H1 (cell line): ENCODE measurements around the gene UBN1. TPM values are rescaled to one million over a fixed set of nuclear protein-coding genes. Genes with fewer than 3 reads are reported as not detected.

Experiments used
- CTCF ChIA-PET: fragments of 300-600 bp; sonication (Branson Sonifier 250); formaldehyde crosslinking; loops from one replicate; lab custom pipeline; 2021; ENCODE audit not compliant: partially characterized antibody; lab: Charles Lee
- POLR2A ChIA-PET: fragments of 300-600 bp; sonication (Branson Sonifier 250); formaldehyde crosslinking; loops from one replicate; lab custom pipeline; 2021; ENCODE audit warnings: inconsistent platforms; ENCODE audit not compliant: partially characterized antibody; lab: Charles Lee
- DNase-seq, 2 experiments: peaks; one replicate each; pipeline versions ENCODE4 v3.0.0 to v3.0.0-alpha.2; 2010 to 2022; ENCODE audit warnings: low spot score in 2 of 2, low read depth in 1 of 2, mixed read lengths in 1 of 2
- FAIRE-seq: peaks from 2 replicates; lab custom pipeline; 2011; peaks lifted over from hg19 to GRCh38; lab: Jason Lieb, UNC
- H2AFZ ChIP-seq: 2 replicates; pipeline ENCODE4 v1.8.1; 2012; ENCODE audit warnings: low read length, inconsistent platforms
- H2AK5ac ChIP-seq: 2 replicates; pipeline ENCODE4 v1.6.1; 2013; ENCODE audit warnings: low read depth, low read length
- H2BK120ac ChIP-seq: replicated peaks from 2 replicates; pipeline ENCODE3; 2013; ENCODE audit warnings: low read depth, low read length, inconsistent platforms
- H2BK12ac ChIP-seq: 2 replicates; pipeline ENCODE4 v1.6.1; 2013; ENCODE audit warnings: low read depth, low read length
- H2BK15ac ChIP-seq: 2 replicates; pipeline ENCODE4 v1.6.1; 2013; ENCODE audit warnings: low read length
- H2BK20ac ChIP-seq: 2 replicates; pipeline ENCODE4 v1.6.1; 2013; ENCODE audit warnings: low read length
- H2BK5ac ChIP-seq: 2 replicates; pipeline ENCODE4 v1.6.1; 2013; ENCODE audit warnings: low read depth, low read length
- H3K14ac ChIP-seq: 2 replicates; pipeline ENCODE4 v1.6.1; 2013; ENCODE audit warnings: inconsistent platforms; ENCODE audit not compliant: insufficient read length
- H3K18ac ChIP-seq: 2 replicates; pipeline ENCODE4 v1.6.1; 2013; ENCODE audit warnings: low read length; ENCODE audit errors: extremely low read depth
- H3K23ac ChIP-seq: 2 replicates; pipeline ENCODE4 v1.6.1; 2013; ENCODE audit warnings: inconsistent platforms; ENCODE audit not compliant: insufficient read length
- H3K23me2 ChIP-seq: 2 replicates; pipeline ENCODE4 v1.6.1; 2013; ENCODE audit warnings: low read depth, low read length
- H3K27ac ChIP-seq: 2 replicates; pipeline ENCODE4 v1.6.1; 2011; ENCODE audit warnings: low read depth, low read length, inconsistent platforms
- H3K27me3 ChIP-seq, 4 experiments: replicated peaks in 1 of 4; 1 replicate in 1 of 4; 2 replicates in 3 of 4; pipeline versions ENCODE4 v1.6.1 to v1.8.1; 2011 to 2013; ENCODE audit warnings: low read length in 3 of 4, mild to moderate bottlenecking in 3 of 4, inconsistent platforms in 2 of 4, mixed read lengths in 2 of 4, moderate library complexity in 1 of 4; ENCODE audit not compliant: control insufficient read depth in 3 of 4, insufficient read depth in 3 of 4; ENCODE audit errors: extremely low read depth in 1 of 4
- H3K36me3 ChIP-seq, 4 experiments: 2 replicates each; pipeline versions ENCODE4 v1.6.1 to v1.8.1; 2011 to 2013; ENCODE audit warnings: mild to moderate bottlenecking in 4 of 4, low read length in 3 of 4, moderate library complexity in 2 of 4, control low read depth in 1 of 4, inconsistent platforms in 1 of 4; ENCODE audit not compliant: insufficient read depth in 4 of 4, control insufficient read depth in 2 of 4
- H3K4ac ChIP-seq: replicated peaks from 2 replicates; pipeline ENCODE3; 2013; ENCODE audit warnings: low read length, low read depth, mixed read lengths, inconsistent platforms; ENCODE audit not compliant: insufficient read length
- H3K4me1 ChIP-seq, 4 experiments: replicated peaks in 1 of 4; 1 replicate in 1 of 4; 2 replicates in 3 of 4; pipeline versions ENCODE4 v1.6.1 to v1.8.1; 2011 to 2013; ENCODE audit warnings: low read length in 3 of 4, inconsistent platforms in 2 of 4, mixed read lengths in 1 of 4; ENCODE audit not compliant: insufficient read depth in 4 of 4, control insufficient read depth in 3 of 4
- H3K4me2 ChIP-seq, 2 experiments: 2 replicates each; pipeline versions ENCODE4 v1.6.1 to v1.8.1; 2011 to 2013; ENCODE audit warnings: low read depth in 2 of 2, low read length in 2 of 2, control low read depth in 1 of 2, inconsistent platforms in 1 of 2, mild to moderate bottlenecking in 1 of 2; ENCODE audit not compliant: insufficient read depth in 1 of 2
- H3K4me3 ChIP-seq, 4 experiments: fragments of 200-600, 300-600 bp in 1 of 4; sonication (generic), shearing (Covaris generic), sonication (Bioruptor Twin) in 1 of 4; 2 replicates each; pipeline versions ENCODE4 v1.5.1 to v1.8.1; 2011 to 2016; ENCODE audit warnings: low read length in 4 of 4, low read depth in 3 of 4, control low read depth in 2 of 4, inconsistent platforms in 2 of 4, mild to moderate bottlenecking in 2 of 4, mixed read lengths in 1 of 4, moderate library complexity in 1 of 4; ENCODE audit not compliant: insufficient read depth in 2 of 4; ENCODE audit errors: extremely low read depth in 1 of 4
- H3K56ac ChIP-seq: replicated peaks from 2 replicates; pipeline ENCODE3; 2013; ENCODE audit warnings: low read depth, mild to moderate bottlenecking, mixed read lengths, low read length, inconsistent platforms; ENCODE audit not compliant: insufficient read length
- H3K79me1 ChIP-seq: 2 replicates; pipeline ENCODE4 v1.6.1; 2013; ENCODE audit warnings: low read depth, low read length, control low read depth
- H3K79me2 ChIP-seq, 2 experiments: 2 replicates each; pipeline versions ENCODE4 v1.6.1 to v1.8.1; 2012 to 2013; ENCODE audit warnings: low read length in 2 of 2, mild to moderate bottlenecking in 2 of 2, inconsistent platforms in 1 of 2; ENCODE audit not compliant: insufficient read depth in 2 of 2, control insufficient read depth in 1 of 2
- H3K9ac ChIP-seq, 4 experiments: replicated peaks in 1 of 4; 1 replicate in 1 of 4; 2 replicates in 3 of 4; pipeline versions ENCODE4 v1.6.1 to v1.8.1; 2011 to 2013; ENCODE audit warnings: low read depth in 3 of 4, low read length in 3 of 4, control low read depth in 2 of 4, mild to moderate bottlenecking in 2 of 4, moderate library complexity in 2 of 4, inconsistent platforms in 1 of 4; ENCODE audit errors: extremely low read depth in 1 of 4
- H3K9me3 ChIP-seq, 2 experiments: 2 replicates each; pipeline versions ENCODE4 v1.6.1 to v1.8.1; 2012 to 2013; ENCODE audit warnings: mild to moderate bottlenecking in 2 of 2, moderate library complexity in 2 of 2, control low read depth in 1 of 2, inconsistent platforms in 1 of 2, low read depth in 1 of 2, low read length in 1 of 2, mixed read lengths in 1 of 2; ENCODE audit not compliant: insufficient read depth in 2 of 2
- H4K20me1 ChIP-seq, 2 experiments: replicated peaks in 1 of 2; 2 replicates each; pipeline versions ENCODE3 to v1.8.1; 2011 to 2013; ENCODE audit warnings: inconsistent platforms in 2 of 2, low read length in 2 of 2, mild to moderate bottlenecking in 1 of 2; ENCODE audit not compliant: insufficient read depth in 2 of 2, control insufficient read depth in 1 of 2
- H4K5ac ChIP-seq: 2 replicates; pipeline ENCODE4 v1.6.1; 2013; ENCODE audit warnings: low read length, low read depth, mixed read lengths, inconsistent platforms; ENCODE audit not compliant: insufficient read length
- H4K8ac ChIP-seq: 2 replicates; pipeline ENCODE4 v1.8.0; 2013; ENCODE audit warnings: mild to moderate bottlenecking, moderate library complexity, low read length, inconsistent platforms; ENCODE audit not compliant: insufficient read depth; ENCODE audit errors: extremely low read depth
- H4K91ac ChIP-seq: replicated peaks from 2 replicates; pipeline ENCODE3; 2013; ENCODE audit warnings: low read length, mixed read lengths, inconsistent platforms; ENCODE audit not compliant: insufficient read length
- BRCA1 ChIP-seq: IDR thresholded peaks from 2 replicates; pipeline ENCODE4 v1.6.1; 2012; ENCODE audit warnings: low read depth, low read length, improper control_type of control experiment
- CBX5 ChIP-seq: fragments of 300-800, 300-1000 bp; sonication (generic); IDR thresholded peaks from 2 replicates; pipeline ENCODE4 v1.7.1; 2016; ENCODE audit warnings: antibody characterized with exemption, low read length, low read depth
- CHD2 ChIP-seq: IDR thresholded peaks from 2 replicates; pipeline ENCODE4 v1.6.1; 2012; ENCODE audit warnings: low read length, improper control_type of control experiment
- CTBP2 ChIP-seq: IDR thresholded peaks from 2 replicates; pipeline ENCODE4 v1.7.0; 2011; ENCODE audit warnings: borderline replicate concordance, mild to moderate bottlenecking, moderate library complexity, mixed read lengths, low read length; ENCODE audit not compliant: insufficient read depth, insufficient read length
- EP300 ChIP-seq, 2 experiments: IDR thresholded peaks; 1 replicate in 1 of 2; 2 replicates in 1 of 2; pipeline ENCODE4 v1.6.1; 2011 to 2012; ENCODE audit warnings: low read depth in 2 of 2, low read length in 2 of 2, mild to moderate bottlenecking in 2 of 2, borderline replicate concordance in 1 of 2, inconsistent platforms in 1 of 2, moderate library complexity in 1 of 2
- JUN ChIP-seq: IDR thresholded peaks from 2 replicates; pipeline ENCODE4 v1.6.1; 2011; ENCODE audit warnings: low read depth, mild to moderate bottlenecking, improper control_type of control experiment, low read length
- JUND ChIP-seq: IDR thresholded peaks from 2 replicates; pipeline ENCODE4 v1.6.1; 2011; ENCODE audit warnings: mild to moderate bottlenecking, improper control_type of control experiment, low read length
- KDM4A ChIP-seq: IDR thresholded peaks from one replicate; pipeline ENCODE4 v1.7.1; 2012; ENCODE audit warnings: low read depth, mild to moderate bottlenecking, moderate library complexity, low read length, inconsistent platforms; ENCODE audit not compliant: severe bottlenecking
- TBP ChIP-seq: IDR thresholded peaks from 2 replicates; pipeline ENCODE4 v1.6.1; 2011; ENCODE audit warnings: low read depth, low read length, improper control_type of control experiment
- ZNF274 ChIP-seq: IDR thresholded peaks from 2 replicates; pipeline ENCODE4 v1.7.0; 2012; ENCODE audit warnings: low read length, borderline replicate concordance; ENCODE audit errors: extremely low read depth
- WGBS, 2 experiments: shearing (Covaris generic) in 1 of 2; methylation state at CpG; one replicate each; pipeline versions ENCODE4 v1.1.6 to v1.1.7; 2013 to 2015; ENCODE audit warnings: low lambda C conversion rate in 2 of 2, mixed read lengths in 2 of 2, inconsistent platforms in 1 of 2, low coverage in 1 of 2, missing lambda C conversion rate in 1 of 2; ENCODE audit not compliant: insufficient replicate concordance in 2 of 2, insufficient coverage in 1 of 2, insufficient read length in 1 of 2; ENCODE audit errors: extremely low coverage in 1 of 2, missing lambda C conversion rate in 1 of 2; 5-methylcytosine and 5-hydroxymethylcytosine counted together
- polyA plus RNA-seq, 7 experiments: library from polyadenylated mRNA; depleted of rRNA in 3 of 7; stranded (reverse) in 5 of 7; unstranded in 2 of 7; fragments of >200 nt in 5 of 7; fragments of 200-250 nt in 2 of 7; gene quantifications; 1 replicate in 5 of 7; 2 replicates in 1 of 7; 4 replicates in 1 of 7; pipeline versions ENCODE4 v1.2.1 to v1.2.3, GENCODE V29; 2011 to 2013; ENCODE audit warnings: missing spikeins in 2 of 7, mixed read lengths in 2 of 7
- total RNA-seq: library from RNA; stranded (reverse); fragmentation: NEBNext Ultra II Directional; extraction: Animal tissue kit (Norgen Biotek cat#: 25700); gene quantifications from 2 replicates; pipeline ENCODE4 v1.2.1, GENCODE V29; 2021

UBN1 gene
- total and polyA plus RNA-seq, 2 of the 8 experiments (the other 6 are each of a cell fraction or from before 2014, with no cell fraction given), result 16.2 to 37.0 TPM

DNA sequence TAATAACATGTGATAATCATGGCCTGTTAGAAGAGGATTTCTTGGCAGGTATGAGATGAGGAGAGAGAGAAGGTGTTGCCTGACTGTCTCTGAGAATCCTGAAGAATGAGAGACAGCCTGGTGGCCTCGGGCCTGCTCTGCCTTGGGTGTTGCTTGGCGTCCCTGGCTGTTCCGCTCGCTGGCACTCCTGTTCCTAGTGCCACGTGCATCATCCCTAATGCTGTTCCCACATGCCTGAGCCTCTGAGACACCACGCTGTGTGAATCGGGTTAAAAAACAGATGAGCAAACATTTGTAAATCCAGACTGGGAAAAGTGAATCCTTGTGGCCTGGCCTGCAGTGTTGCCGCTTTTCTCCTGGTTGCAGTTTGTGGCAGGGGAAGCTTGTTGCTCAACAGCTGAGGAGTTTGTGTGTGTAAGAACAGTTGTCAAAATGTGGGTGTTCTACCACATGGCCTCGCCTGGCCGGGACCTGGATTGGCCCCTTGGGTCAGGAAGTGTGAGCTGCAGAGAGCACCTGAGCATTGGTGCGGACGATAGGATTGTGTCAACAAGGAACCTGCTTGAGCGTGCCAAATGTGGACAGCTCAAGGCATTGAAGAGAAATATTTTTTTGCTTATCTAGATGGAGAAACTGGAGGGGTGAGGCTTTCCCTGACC lies 22.0 kb downstream of the UBN1 start:
- Histone ChIP-seq H3K23me2 (no peaks in the 10 kb centered on the region), H3K9ac (0 out of 7 replicates have a peak overlapping the region, but pooled peaks of 1 of the 4 experiments have one; percentile 13), H2BK15ac (no peak overlapping the region), H3K4ac (no peak overlapping the region), H3K4me3 (no peak overlapping the region), H4K20me1 (peaks cover 2 to 9% of the 10 kb centered on the region in 2 experiments), H3K79me1 (peaks cover 8% of the 10 kb centered on the region; the same call in 1 of the 2 replicates), H3K4me2 (no peak overlapping the region), H3K14ac (no peak overlapping the region), H2AK5ac (no peak overlapping the region), H3K36me3 (peaks cover 19 to 46% (median 37%) of the 10 kb centered on the region in 4 experiments; a peak in 7 of 8 replicates), H3K79me2 (peaks cover 4 to 43% of the 10 kb centered on the region in 2 experiments; a peak in 3 of 4 replicates), H2AFZ (no peak overlapping the region), H3K27ac (no peak overlapping the region), H3K18ac (no peak overlapping the region), H3K27me3 (no peaks in the 10 kb centered on the region), H4K91ac (no peak overlapping the region), H2BK120ac (no peak overlapping the region), H2BK5ac (no peak overlapping the region; the same call in 1 of the 2 replicates), H3K4me1 (no peaks in the 10 kb centered on the region), H3K9me3 (no peaks in the 10 kb centered on the region), H2BK20ac (no peak overlapping the region), H3K23ac (no peak overlapping the region), H2BK12ac (no peak overlapping the region), H4K5ac (no peak overlapping the region), H4K8ac (no peak overlapping the region), H3K56ac (no peak overlapping the region)
- no peak for DNase-seq
- CTCF ChIA-PET, result interaction anchor here (0.6 to 1.6 kb wide), 5 partner anchors 15 to 87 kb away, joined by 3 to 8 read pairs (median 3); no protein-coding TSS in a partner anchor
- TF ChIP-seq CHD2 (no peak), CTBP2 (no peak), JUN (no peak), CBX5 (no peak), BRCA1 (no peak), ZNF274 (no peak), TBP (no peak), JUND (no peak), EP300 (IDR thresholded peaks at IDR 0.05; ENCODE audit: borderline replicate concordance in 1 of 2, low read depth in 2 of 2, low read length in 2 of 2) (no peak), KDM4A (no peak)
- POLR2A ChIA-PET, result interaction anchor here (1.1 kb wide), 1 partner anchor 9 kb away, joined by 3 read pairs; no protein-coding TSS in a partner anchor
- 94% methylated on average over 13 of the region's 13 CpGs; no CpG with 5 or more reads in 1 of the 2 experiments for WGBS, 2 experiments
- no peak for FAIRE-seq
